Kidney (tissue), 14 donors: ENCODE measurements around the gene FOXP2. TPM values are rescaled to one million over a fixed set of nuclear protein-coding genes. Genes with fewer than 3 reads are reported as not detected.

Experiments used
- DNase-seq, 5 donors: peaks; one replicate each; pipeline ENCODE4 v3.0.0-alpha.2; 2013 to 2020
- FAIRE-seq: peaks from 2 replicates; lab custom pipeline; 2012; peaks lifted over from hg19 to GRCh38; lab: Jason Lieb, UNC
- H3K27ac ChIP-seq, 2 donors: one replicate each; pipeline ENCODE4 v1.7.0; 2013; ENCODE audit warnings: low read depth in 2 of 2, low read length in 2 of 2, inconsistent platforms in 1 of 2
- H3K27me3 ChIP-seq: one replicate; pipeline ENCODE4 v1.7.1; 2013; ENCODE audit warnings: low read length, inconsistent platforms; ENCODE audit not compliant: control insufficient read depth, insufficient read depth
- H3K36me3 ChIP-seq, 3 donors: one replicate each; pipeline versions ENCODE4 v1.7.0 to v1.7.1; 2013; ENCODE audit warnings: low read length in 3 of 3, control low read depth in 1 of 3, inconsistent platforms in 1 of 3; ENCODE audit not compliant: insufficient read depth in 3 of 3, control insufficient read depth in 2 of 3
- H3K4me1 ChIP-seq, 3 donors: one replicate each; pipeline versions ENCODE4 v1.7.0 to v1.7.1; 2013; ENCODE audit warnings: low read length in 3 of 3, inconsistent platforms in 1 of 3, low read depth in 1 of 3; ENCODE audit not compliant: control insufficient read depth in 2 of 3, insufficient read depth in 2 of 3
- H3K4me3 ChIP-seq, 3 donors: one replicate each; pipeline versions ENCODE4 v1.7.0 to v1.8.1; 2013; ENCODE audit warnings: low read length in 3 of 3, control low read depth in 1 of 3, inconsistent platforms in 1 of 3
- H3K9ac ChIP-seq, 3 donors: one replicate each; pipeline versions ENCODE4 v1.7.0 to v1.7.1; 2013; ENCODE audit warnings: low read length in 3 of 3, control low read depth in 1 of 3, inconsistent platforms in 1 of 3
- H3K9me3 ChIP-seq, 3 donors: one replicate each; pipeline versions ENCODE4 v1.7.0 to v1.7.1; 2013; ENCODE audit warnings: low read length in 3 of 3, control low read depth in 1 of 3, inconsistent platforms in 1 of 3; ENCODE audit not compliant: control insufficient read depth in 2 of 3, insufficient read depth in 1 of 3
- intact Hi-C: fragments of 100-400 bp; cut with DNase I; formaldehyde crosslinking; loops from one replicate; pipeline ENCODE4 v1.11.1; 2022
- polyA plus RNA-seq: library from polyadenylated mRNA; stranded (reverse); fragments of 350-450 nt; fragmentation: Illumina TruSeq; extraction: RNeasy Lipid Tissue Mini Kit (QIAGEN cat#74804); gene quantifications from one replicate; pipeline ENCODE4 v1.2.3, GENCODE V29; 2014; ENCODE audit warnings: low read depth, low replicate concordance; ENCODE audit not compliant: insufficient read depth
- total RNA-seq: library from RNA; stranded (reverse); fragmentation: NEBNext Ultra II Directional; extraction: Animal tissue kit (Norgen Biotek cat#: 25700); gene quantifications from one replicate; pipeline ENCODE4 v1.2.1, GENCODE V29; 2021
- TF ChIP-seq, protein P1 (sequence below): IDR thresholded peaks from 3 replicates; pipeline ENCODE4 v1.5.1; 2012; ENCODE audit warnings: mild to moderate bottlenecking, moderate library complexity, borderline replicate concordance; ENCODE audit not compliant: insufficient read depth; ENCODE audit errors: extremely low read depth
- donor health status: control.
- donor health status: control.
- donor health status: control.
- donor health status: control.
- donor health status: control.
- donor health status: DM: yes; HTN: yes; CAD: no.
- donor health status: Normal renal cell carcinoma (clear cell type).

The FOXP2 gene
- total and polyA plus RNA-seq, 2 donors from 2014 or later: 0.69 to 8.0 TPM

DNA sequence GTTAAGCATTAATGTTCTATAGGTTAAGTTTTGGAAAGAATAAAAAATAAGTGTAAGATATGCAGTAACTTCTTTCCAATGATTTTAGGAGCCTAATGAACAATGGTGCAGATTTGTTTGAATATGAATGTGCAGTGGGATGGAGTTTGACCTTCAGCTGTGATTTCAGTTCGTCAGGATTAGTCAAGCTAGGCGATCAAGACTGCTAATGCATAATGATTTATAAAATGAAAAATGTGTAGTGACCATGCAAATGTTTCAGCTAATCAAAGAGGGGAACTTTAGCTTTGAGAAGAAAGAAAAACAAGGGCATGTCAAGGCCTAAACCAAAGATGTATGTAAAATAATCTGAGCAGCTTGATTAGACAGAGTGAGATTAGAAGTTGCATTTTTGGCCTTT, 208.5 kb downstream of the FOXP2 start:
- no peak for DNase-seq
- intact Hi-C loops: no loop called here
- no peaks in the 10 kb centered on the region for H3K36me3 ChIP-seq
- H3K9me3 ChIP-seq: no peaks in the 10 kb centered on the region
- FAIRE-seq: no peak
- H3K4me1 ChIP-seq: no peaks in the 10 kb centered on the region
- TF ChIP-seq, protein P1, sequence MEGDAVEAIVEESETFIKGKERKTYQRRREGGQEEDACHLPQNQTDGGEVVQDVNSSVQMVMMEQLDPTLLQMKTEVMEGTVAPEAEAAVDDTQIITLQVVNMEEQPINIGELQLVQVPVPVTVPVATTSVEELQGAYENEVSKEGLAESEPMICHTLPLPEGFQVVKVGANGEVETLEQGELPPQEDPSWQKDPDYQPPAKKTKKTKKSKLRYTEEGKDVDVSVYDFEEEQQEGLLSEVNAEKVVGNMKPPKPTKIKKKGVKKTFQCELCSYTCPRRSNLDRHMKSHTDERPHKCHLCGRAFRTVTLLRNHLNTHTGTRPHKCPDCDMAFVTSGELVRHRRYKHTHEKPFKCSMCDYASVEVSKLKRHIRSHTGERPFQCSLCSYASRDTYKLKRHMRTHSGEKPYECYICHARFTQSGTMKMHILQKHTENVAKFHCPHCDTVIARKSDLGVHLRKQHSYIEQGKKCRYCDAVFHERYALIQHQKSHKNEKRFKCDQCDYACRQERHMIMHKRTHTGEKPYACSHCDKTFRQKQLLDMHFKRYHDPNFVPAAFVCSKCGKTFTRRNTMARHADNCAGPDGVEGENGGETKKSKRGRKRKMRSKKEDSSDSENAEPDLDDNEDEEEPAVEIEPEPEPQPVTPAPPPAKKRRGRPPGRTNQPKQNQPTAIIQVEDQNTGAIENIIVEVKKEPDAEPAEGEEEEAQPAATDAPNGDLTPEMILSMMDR: no peak
- H3K27ac ChIP-seq: no peak overlapping the region
- no peak overlapping the region for H3K9ac ChIP-seq
- no peak overlapping the region for H3K4me3 ChIP-seq
- H3K27me3 ChIP-seq: no peaks in the 10 kb centered on the region

DNA sequence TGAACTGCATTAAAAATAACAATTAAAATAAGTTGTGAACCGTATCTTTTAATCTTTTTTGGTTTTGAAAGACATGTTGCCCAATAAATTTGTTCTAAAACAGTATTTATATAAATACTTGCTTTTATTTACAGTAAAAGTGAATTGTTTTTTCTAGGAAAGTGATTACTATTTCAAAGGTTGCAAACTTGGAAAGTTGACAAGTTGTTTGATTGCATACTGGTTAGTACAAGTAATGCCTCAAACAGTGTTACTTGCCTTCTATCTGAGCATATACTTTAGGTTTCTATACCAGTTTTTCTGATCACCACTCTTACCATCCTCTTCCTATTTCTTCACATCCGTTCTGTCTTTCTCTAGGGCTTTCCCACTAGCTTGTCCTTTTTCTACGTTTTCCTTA, 212.6 kb downstream of the FOXP2 start:
- DNase-seq (no peak), FAIRE-seq (no peak)

DNA sequence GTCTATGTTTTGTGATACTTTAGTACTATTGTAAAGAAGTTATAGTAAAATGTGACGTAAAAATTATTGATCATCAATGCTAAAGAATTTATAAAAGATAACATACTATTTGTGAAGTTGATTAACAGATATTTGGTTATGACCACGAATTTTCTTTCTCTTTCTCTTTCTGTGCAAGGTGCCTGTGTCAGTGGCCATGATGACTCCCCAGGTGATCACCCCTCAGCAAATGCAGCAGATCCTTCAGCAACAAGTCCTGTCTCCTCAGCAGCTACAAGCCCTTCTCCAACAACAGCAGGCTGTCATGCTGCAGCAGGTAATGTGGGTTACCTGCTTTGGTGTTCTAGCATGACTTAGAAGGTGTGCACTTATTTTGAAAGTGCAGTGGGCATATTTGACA, 213.7 kb downstream of the FOXP2 start:
- no peak for DNase-seq
- Histone ChIP-seq H3K36me3 (no peaks in the 10 kb centered on the region), H3K9me3 (no peaks in the 10 kb centered on the region), H3K9ac (no peak overlapping the region), H3K27me3 (no peaks in the 10 kb centered on the region), H3K4me1 (no peaks in the 10 kb centered on the region), H3K4me3 (no peak overlapping the region), H3K27ac (no peak overlapping the region)
- no peak for FAIRE-seq
- intact Hi-C loops: no loop called here
- TF ChIP-seq, protein P1: no peak

More for the DNA sequence above, 212.6 kb downstream of the FOXP2 start:
- intact Hi-C loops: no loop called here
- H3K27ac ChIP-seq: no peak overlapping the region
- H3K36me3 ChIP-seq: no peaks in the 10 kb centered on the region
- no peak overlapping the region for H3K9ac ChIP-seq
- H3K9me3 ChIP-seq: no peaks in the 10 kb centered on the region
- no peaks in the 10 kb centered on the region for H3K27me3 ChIP-seq
- H3K4me3 ChIP-seq: no peak overlapping the region
- TF ChIP-seq, protein P1: no peak
- H3K4me1 ChIP-seq: no peaks in the 10 kb centered on the region

DNA sequence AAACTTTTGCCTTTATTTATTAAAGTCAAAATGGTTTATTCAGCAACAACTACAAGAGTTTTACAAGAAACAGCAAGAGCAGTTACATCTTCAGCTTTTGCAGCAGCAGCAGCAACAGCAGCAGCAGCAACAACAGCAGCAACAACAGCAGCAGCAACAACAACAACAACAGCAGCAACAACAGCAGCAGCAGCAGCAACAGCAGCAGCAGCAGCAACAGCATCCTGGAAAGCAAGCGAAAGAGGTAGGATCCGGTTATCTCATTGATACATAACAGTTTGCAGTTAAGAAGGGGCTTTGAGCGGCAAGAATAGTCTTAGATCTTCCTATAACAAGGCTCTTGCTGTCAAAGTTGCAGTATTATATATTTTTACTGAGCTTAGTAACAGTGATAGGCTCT, 215.1 kb downstream of the FOXP2 start:
- Histone ChIP-seq H3K36me3 (no peaks in the 10 kb centered on the region), H3K27ac (no peak overlapping the region), H3K9me3 (no peaks in the 10 kb centered on the region), H3K4me3 (no peak overlapping the region), H3K9ac (no peak overlapping the region), H3K27me3 (no peaks in the 10 kb centered on the region), H3K4me1 (no peaks in the 10 kb centered on the region)
- TF ChIP-seq, protein P1: no peak
- FAIRE-seq (no peak), DNase-seq (no peak)
- intact Hi-C loops: no loop called here
